Prostate gland (tissue), 2 donors: ENCODE results near the gene IFNG.

ENCODE experiments used
- CTCF ChIP-seq, 4 experiments: fragments of 200-600 bp in 2 of 4; fragments of 450-650 bp in 2 of 4; sonication (generic) in 2 of 4; IDR thresholded peaks; 1 replicate in 3 of 4; 2 replicates in 1 of 4; pipeline ENCODE4 v1.5.1; 2016 to 2019; ENCODE audit warnings: antibody characterized with exemption in 4 of 4, mild to moderate bottlenecking in 2 of 4, moderate library complexity in 2 of 4
- POLR2A ChIP-seq: fragments of 450-650 bp; IDR thresholded peaks from one replicate; pipeline ENCODE4 v1.6.1; 2016; ENCODE audit warnings: antibody characterized with exemption, mild to moderate bottlenecking
- POLR2AphosphoS5 ChIP-seq: sonication (generic); formaldehyde crosslinking; IDR thresholded peaks from one replicate; pipeline ENCODE4 v1.6.1; 2017; ENCODE audit warnings: antibody characterized with exemption

DNA sequence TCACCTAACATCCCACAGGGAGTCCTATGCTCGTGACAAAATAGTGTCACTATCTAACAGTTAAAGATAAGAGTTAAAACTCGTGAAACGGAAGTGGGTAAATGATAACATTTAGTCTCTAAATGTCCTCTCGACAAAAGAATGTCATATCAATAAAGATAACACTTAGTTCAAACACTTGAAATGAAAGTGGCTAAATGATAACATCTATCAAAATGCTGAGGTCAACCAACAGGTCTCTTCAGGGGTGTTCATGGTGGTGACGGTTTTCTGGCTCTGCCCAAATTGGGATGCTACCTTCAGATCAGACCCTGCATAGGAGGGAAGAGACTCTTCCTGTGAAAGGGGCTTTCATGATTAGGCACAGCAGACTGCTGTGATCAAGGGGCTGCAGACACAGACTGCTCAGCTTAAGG, 43.9 kb upstream of the IFNG start:
- TF ChIP-seq CTCF (IDR thresholded peaks at IDR 0.05) (no peak), POLR2A (no peak), POLR2AphosphoS5 (no peak)
